Left ventricle myocardium superior (tissue), 1 donor: ENCODE measurements around the gene TMEM131. TPM values are rescaled to one million over a fixed set of nuclear protein-coding genes. Genes with fewer than 3 reads are reported as not detected.
"Not testable (repeated sequence)": the region's sequence is repeated elsewhere in the genome, so short reads cannot be mapped to it uniquely, and the experiment has no call there.

Experiments
- ATAC-seq: fragments of 200-7000 bp; cut with Tn5 transposase; one replicate; pipeline ENCODE4 v1.9.1; 2020; ENCODE audit warnings: mild to moderate bottlenecking, moderate library complexity
- DNase-seq: peaks from one replicate; pipeline ENCODE4 v3.0.0-alpha.2; 2020
- intact Hi-C: fragments of 100-400 bp; cut with micrococcal nuclease; formaldehyde crosslinking; loops from one replicate; pipeline ENCODE4 v1.11.0; 2022
- total RNA-seq: library from RNA; stranded (reverse); fragmentation: NEBNext Ultra II Directional; extraction: Animal tissue kit (Norgen Biotek cat#: 25700); gene quantifications from one replicate; pipeline ENCODE4 v1.2.1, GENCODE V29; 2021
- donor health status: DM: no; HTN: yes; CAD: no; lungs with severe emphysema.

The TMEM131 gene
- total RNA-seq, 1 donor from 2014 or later: 29.0 TPM

GRCh38 chr2:97891611-97892010 lies 104.1 kb downstream of the TMEM131 start:
- DNase-seq: no peak
- intact Hi-C loops: no loop called here
- no peak for ATAC-seq

DNA sequence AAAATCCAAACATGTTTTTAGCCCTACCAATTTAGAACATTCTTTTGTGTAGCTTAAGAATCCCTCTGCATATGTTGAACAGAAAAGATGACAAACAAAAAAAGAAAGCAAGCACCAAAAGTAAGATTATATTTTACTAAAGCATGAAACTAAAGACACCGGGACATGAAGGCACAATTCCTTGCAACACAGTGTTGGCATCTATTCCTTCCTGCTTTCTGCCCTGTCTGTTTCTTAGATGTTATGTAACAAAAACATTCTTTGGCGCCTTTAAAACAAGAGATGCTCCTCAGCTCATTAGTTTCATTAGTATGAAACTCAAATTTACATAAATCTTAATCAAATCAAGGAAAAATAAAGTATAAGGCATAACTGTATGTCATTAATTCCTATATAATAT lies 106.6 kb downstream of the TMEM131 start:
- intact Hi-C loops: no loop called here
- ATAC-seq (no peak), DNase-seq (no peak)

GRCh38 chr2:97885841-97886240 lies 109.9 kb downstream of the TMEM131 start:
- no peak for DNase-seq
- intact Hi-C loops: no loop called here
- ATAC-seq: no peak

DNA sequence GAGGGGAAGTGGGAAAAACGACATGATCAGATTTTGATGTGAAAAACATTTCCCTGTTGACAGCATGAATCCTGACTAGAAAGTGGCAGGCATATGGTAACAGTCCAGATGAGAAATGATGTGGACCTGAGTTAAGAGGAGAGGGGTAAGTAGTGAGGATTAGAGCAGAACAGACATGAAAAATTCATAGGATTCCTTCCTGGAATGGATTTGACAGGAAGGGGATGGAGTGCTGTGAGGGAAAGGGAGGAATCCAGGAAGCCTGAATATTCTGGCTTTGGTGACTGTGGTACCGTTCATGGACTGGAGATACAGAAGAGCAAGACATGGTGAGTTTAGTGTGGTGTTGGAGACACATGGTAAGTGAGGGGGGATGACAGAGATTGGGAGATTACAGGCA lies 115.4 kb downstream of the TMEM131 start:
- intact Hi-C loops: no loop called here

DNA sequence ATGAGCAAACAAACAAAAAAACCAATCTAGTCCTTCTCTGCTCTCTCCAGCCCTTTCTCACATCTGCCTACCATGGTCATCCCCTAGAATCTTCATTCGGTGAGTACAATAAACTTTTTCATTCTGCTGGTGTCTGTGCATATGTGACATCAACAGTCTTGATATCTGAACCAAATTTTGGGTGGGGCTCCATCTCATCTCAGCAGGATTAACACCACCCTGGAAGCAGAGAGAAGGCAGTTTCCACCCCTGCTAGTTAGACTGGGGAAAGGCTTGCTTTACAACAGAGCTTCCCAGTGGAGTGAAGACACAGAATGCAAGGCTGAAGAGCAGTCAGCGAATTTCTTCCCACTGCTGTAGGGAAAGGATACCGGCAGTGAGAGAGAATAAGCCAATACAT lies 116.9 kb downstream of the TMEM131 start:
- ATAC-seq (no peak), DNase-seq (no peak)
- intact Hi-C loops: no loop called here

More for the DNA sequence above, 115.4 kb downstream of the TMEM131 start:
- no peak for ATAC-seq
- DNase-seq: no peak

DNA sequence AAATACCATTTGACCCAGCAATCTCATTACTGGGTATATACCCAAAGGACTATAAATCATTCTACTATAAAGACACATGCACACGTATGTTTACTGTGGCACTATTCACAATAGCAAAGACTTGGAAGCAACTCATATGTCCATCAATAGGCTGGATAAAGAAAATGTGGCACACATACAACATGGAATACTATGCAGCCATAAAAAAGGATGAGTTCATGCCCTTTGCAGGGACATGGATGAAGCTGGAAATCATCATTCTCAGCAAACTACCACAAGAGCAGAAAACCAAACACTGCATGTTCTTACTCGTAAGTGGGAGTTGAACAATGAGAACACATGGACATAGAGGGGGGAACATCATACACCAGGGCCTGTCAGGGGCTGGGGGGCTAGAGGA lies 117.4 kb downstream of the TMEM131 start:
- DNase-seq, ATAC-seq, intact Hi-C loops: not testable (repeated sequence)

GRCh38 chr2:97871096-97871780 lies 124.5 kb downstream of the TMEM131 start:
- DNase-seq (no peak), ATAC-seq (no peak)
- intact Hi-C loops: no loop called here

DNA sequence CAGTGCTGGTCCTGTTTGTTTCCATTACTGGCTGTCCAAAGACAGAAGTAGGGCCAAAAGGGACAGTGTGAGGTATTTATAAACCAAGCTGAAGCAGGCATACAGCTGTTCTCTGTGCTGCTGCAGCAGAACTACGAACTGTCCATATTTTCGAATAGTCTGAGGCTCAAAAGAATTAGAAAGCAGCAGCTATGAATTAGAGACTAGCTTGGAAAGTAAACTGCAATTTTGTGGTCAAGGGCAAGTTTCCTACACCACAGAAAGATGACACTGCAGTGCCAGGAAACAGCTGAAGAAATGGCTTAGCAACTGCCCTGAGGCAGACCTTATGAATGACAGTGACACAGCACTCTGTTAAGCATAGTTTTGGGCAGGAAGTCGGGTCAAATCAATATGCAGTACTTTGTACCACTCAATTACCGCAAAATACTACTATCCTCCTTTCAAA lies 125.3 kb downstream of the TMEM131 start:
- peak; percentile 91 for ATAC-seq
- intact Hi-C loops: no loop called here
- no peak for DNase-seq

DNA sequence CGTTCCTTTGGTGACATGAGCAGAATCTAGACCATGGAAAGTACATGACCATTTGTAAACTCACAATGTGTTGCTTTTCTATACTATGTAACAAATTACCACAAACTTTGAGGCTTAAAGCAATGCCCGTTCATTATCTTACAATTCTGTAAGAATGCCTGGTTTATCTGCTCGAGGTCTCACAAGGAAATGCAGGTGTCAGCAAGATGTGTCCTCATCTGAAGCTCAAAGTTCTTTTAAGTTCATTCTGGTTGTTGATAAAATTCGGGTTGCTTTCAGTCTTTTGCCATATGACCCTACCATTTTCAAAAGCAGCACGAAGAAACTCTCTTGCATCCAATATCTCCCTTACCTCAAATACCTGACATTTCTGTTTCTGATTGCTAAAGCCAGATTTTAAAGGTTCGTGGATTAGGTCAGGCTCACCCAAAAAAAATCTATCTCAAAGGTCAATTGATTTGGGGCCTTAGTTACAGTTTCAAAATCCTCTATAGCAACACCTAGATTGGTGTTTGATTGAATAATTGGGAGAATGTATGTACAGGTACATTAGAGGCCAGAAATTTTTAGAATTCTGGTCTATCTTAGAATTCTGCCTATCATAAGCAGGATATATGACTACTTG lies 125.9 kb downstream of the TMEM131 start:
- DNase-seq (no peak), ATAC-seq (no peak)
- intact Hi-C loops: no loop called here

DNA sequence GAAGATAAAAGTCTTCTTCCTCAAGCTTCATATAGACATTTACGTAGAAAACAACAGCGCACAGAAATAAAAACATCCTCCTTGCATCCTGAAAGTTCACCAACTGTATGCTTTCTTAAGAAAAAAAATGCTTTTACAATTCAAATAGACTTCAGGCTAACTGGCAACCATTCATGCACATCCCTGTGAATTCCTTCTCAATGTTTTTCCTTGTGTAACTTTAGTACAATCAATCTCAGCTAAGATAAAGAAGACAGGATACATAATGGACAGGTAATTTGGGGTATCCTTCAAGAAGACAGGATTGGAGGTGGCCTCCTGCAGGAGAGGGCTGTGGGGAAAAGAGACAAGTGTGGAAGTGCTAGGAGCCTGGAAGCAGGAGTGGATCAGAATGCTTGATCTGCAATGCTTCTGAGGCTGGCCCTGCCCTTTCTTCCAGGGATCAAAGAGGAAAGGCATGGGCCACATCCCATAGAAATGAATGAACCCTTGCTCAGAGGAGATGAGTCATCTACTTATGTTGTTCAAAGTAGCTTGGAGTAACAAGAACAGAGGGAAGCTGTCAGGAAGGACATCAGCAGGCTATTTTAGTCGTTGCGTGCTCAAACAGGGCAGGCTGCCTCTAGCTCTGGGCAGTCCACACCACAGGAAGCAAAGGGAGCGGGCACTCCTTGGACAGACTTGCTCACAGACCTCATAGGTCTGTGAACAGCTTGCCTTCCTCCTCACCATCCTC lies 126.6 kb downstream of the TMEM131 start:
- intact Hi-C loops: no loop called here
- DNase-seq (peak; percentile 48), ATAC-seq (peak; percentile 95)

GRCh38 chr2:97863829-97864228 lies 131.9 kb downstream of the TMEM131 start:
- no peak for ATAC-seq
- no peak for DNase-seq
- intact Hi-C loops: no loop called here

GRCh38 chr2:97861177-97861576 lies 134.6 kb downstream of the TMEM131 start:
- DNase-seq (no peak), ATAC-seq (no peak)
- intact Hi-C loops: no loop called here

GRCh38 chr2:97858442-97858841 lies 137.3 kb downstream of the TMEM131 start:
- ATAC-seq (no peak), DNase-seq (no peak)
- intact Hi-C loops: no loop called here

GRCh38 chr2:97857553-97857952 lies 138.2 kb downstream of the TMEM131 start:
- DNase-seq: no peak
- intact Hi-C loops: no loop called here
- ATAC-seq: no peak

GRCh38 chr2:97853057-97853456 lies 142.7 kb downstream of the TMEM131 start:
- intact Hi-C loops, DNase-seq, ATAC-seq: not testable (repeated sequence)

GRCh38 chr2:97851172-97851571 lies 144.6 kb downstream of the TMEM131 start:
- ATAC-seq: no peak
- DNase-seq: no peak
- intact Hi-C loops: no loop called here

GRCh38 chr2:97849881-97850528 lies 145.7 kb downstream of the TMEM131 start:
- ATAC-seq (no peak), DNase-seq (no peak)
- intact Hi-C loops: no loop called here

DNA sequence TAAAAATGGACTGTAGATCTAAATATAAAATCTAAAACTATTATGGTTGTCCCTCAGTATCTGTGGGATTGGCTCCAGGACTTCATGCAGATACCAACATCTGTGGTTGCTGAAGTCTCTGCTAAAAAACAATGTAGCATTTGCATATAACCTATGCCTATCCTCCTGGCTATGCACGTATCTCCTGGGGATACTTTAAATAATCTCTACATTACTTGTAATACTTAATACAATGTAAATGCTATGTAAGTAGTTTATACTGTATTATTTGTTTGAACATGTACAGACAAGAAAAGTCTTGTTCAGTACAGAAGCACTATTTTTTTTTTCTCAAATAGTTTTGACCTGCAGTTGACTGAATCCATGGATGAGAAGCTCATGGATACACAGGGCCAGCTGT lies 147.4 kb downstream of the TMEM131 start:
- ATAC-seq (no peak), DNase-seq (no peak)
- intact Hi-C loops: no loop called here

DNA sequence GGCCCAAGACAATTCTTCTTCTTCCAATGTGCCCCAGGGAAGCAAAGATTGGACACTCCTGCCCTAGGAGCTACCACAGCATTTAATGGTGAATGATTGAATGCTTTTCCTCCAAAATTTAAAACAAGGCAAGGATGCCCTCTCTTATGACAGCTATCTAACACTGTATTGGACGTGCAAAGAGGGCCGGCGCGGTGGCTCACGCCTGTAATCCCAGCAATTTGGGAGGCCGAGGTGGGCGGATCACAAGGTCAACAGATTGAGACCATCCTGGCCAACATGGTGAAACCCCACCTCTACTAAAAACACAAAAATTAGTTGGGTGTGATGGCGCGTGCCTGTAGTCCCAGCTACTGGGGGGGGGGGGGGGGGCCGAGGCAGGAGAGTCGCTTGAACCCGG lies 149.0 kb downstream of the TMEM131 start:
- DNase-seq, ATAC-seq, intact Hi-C loops: not testable (repeated sequence)

- ATAC-seq (no peak), DNase-seq (no peak)
- intact Hi-C loops: no loop called here
These were observed 149.9 kb downstream of the TMEM131 start for GRCh38 chr2:97845818-97846217.
